IMR-90 (cell line): ENCODE measurements around the gene TNKS1BP1. TPM values are rescaled to one million over a fixed set of nuclear protein-coding genes. Genes with fewer than 3 reads are reported as not detected.
A peak's percentile ranks its signal among the peaks of the same experiment; 100 is the strongest.

Source experiments
- ATAC-seq: fragments of 200-7000 bp; cut with Tn5 transposase; 2 replicates; pipeline ENCODE4 v1.9.1; 2020; ENCODE audit warnings: low read depth, mild to moderate bottlenecking, moderate library complexity
- BruUV-seq: library from RNA; stranded (reverse); fragments of 400-500 nt; replicated peaks from 2 replicates; lab custom pipeline; 2021; lab: Mats Ljungman, UMichigan
- CTCF ChIA-PET: fragments of 300-600 bp; formaldehyde crosslinking; extraction: SDS; loops from one replicate; lab custom pipeline; 2021; ENCODE audit warnings: antibody characterized with exemption; lab: Yijun Ruan, JAX
- POLR2A ChIA-PET: fragments of 300-600 bp; sonication (Branson Sonifier 250); formaldehyde crosslinking; loops from one replicate; lab custom pipeline; 2022; ENCODE audit warnings: antibody characterized with exemption; ENCODE audit not compliant: unreplicated experiment; lab: Charles Lee
- DNase-seq: peaks from one replicate; pipeline ENCODE4 v3.0.0; 2013
- H2AFZ ChIP-seq: replicated peaks from 2 replicates; pipeline ENCODE3; 2013; ENCODE audit warnings: low read length, mild to moderate bottlenecking; ENCODE audit not compliant: poor library complexity
- H2AK5ac ChIP-seq: 2 replicates; pipeline ENCODE4 v1.6.1; 2013; ENCODE audit warnings: low read depth, low read length, inconsistent platforms
- H2AK9ac ChIP-seq: replicated peaks from 2 replicates; pipeline ENCODE3; 2013; ENCODE audit warnings: mild to moderate bottlenecking, low read depth, low read length, moderate library complexity; ENCODE audit not compliant: poor library complexity
- H2BK120ac ChIP-seq: 2 replicates; pipeline ENCODE4 v1.6.1; 2013; ENCODE audit warnings: low read depth, low read length, inconsistent platforms
- H2BK15ac ChIP-seq: 3 replicates; pipeline ENCODE4 v1.6.1; 2013; ENCODE audit warnings: low read depth, low read length, inconsistent platforms
- H2BK20ac ChIP-seq: 2 replicates; pipeline ENCODE4 v1.6.1; 2013; ENCODE audit warnings: low read depth, mild to moderate bottlenecking, inconsistent platforms, low read length, moderate library complexity
- H2BK5ac ChIP-seq: 2 replicates; pipeline ENCODE4 v1.6.1; 2013; ENCODE audit warnings: mild to moderate bottlenecking, low read depth, low read length, inconsistent platforms; ENCODE audit not compliant: poor library complexity, severe bottlenecking
- H3K14ac ChIP-seq: replicated peaks from 2 replicates; pipeline ENCODE4 v1.6.1; 2013; ENCODE audit warnings: low read depth, low read length, inconsistent platforms
- H3K18ac ChIP-seq: 2 replicates; pipeline ENCODE4 v1.6.1; 2013; ENCODE audit warnings: low read depth, low read length, control low read depth
- H3K23ac ChIP-seq: 2 replicates; pipeline ENCODE4 v1.6.1; 2013; ENCODE audit warnings: low read depth, low read length, inconsistent platforms
- H3K27ac ChIP-seq: 2 replicates; pipeline ENCODE4 v1.5.1; 2013; ENCODE audit warnings: mild to moderate bottlenecking, control low read depth, low read length; ENCODE audit not compliant: insufficient read depth
- H3K27me3 ChIP-seq: 2 replicates; pipeline ENCODE4 v1.6.1; 2013; ENCODE audit warnings: low read length; ENCODE audit not compliant: control insufficient read depth, insufficient read depth
- H3K36me3 ChIP-seq: 2 replicates; pipeline ENCODE4 v1.6.1; 2013; ENCODE audit warnings: low read length, mixed read lengths; ENCODE audit not compliant: control insufficient read depth, insufficient read depth
- H3K4ac ChIP-seq: 2 replicates; pipeline ENCODE4 v1.6.1; 2013; ENCODE audit warnings: low read depth, low read length, inconsistent platforms
- H3K4me1 ChIP-seq: 2 replicates; pipeline ENCODE4 v1.6.1; 2013; ENCODE audit warnings: low read length, mixed read lengths; ENCODE audit not compliant: control insufficient read depth, insufficient read depth
- H3K4me2 ChIP-seq: 2 replicates; pipeline ENCODE4 v1.6.1; 2013; ENCODE audit warnings: low read depth, mild to moderate bottlenecking, control low read depth, low read length, moderate library complexity
- H3K4me3 ChIP-seq: 2 replicates; pipeline ENCODE4 v1.5.1; 2013; ENCODE audit warnings: low read depth, mild to moderate bottlenecking, control low read depth, low read length, moderate library complexity; ENCODE audit not compliant: insufficient read depth
- H3K56ac ChIP-seq: 2 replicates; pipeline ENCODE4 v1.6.1; 2013; ENCODE audit warnings: low read length, inconsistent platforms; ENCODE audit not compliant: insufficient read depth; ENCODE audit errors: extremely low read depth
- H3K79me1 ChIP-seq, 2 experiments: 2 replicates each; pipeline ENCODE4 v1.6.1; 2013; ENCODE audit warnings: low read length in 2 of 2, inconsistent platforms in 1 of 2, low read depth in 1 of 2
- H3K9ac ChIP-seq: 2 replicates; pipeline ENCODE4 v1.6.1; 2013; ENCODE audit warnings: low read depth, low read length, control low read depth
- H3K9me1 ChIP-seq: 2 replicates; pipeline ENCODE4 v1.6.1; 2013; ENCODE audit warnings: low read length, inconsistent platforms; ENCODE audit not compliant: insufficient read depth
- H3K9me3 ChIP-seq: 2 replicates; pipeline ENCODE4 v1.6.1; 2013; ENCODE audit warnings: low read length; ENCODE audit not compliant: control insufficient read depth, insufficient read depth
- H4K20me1 ChIP-seq: 2 replicates; pipeline ENCODE4 v1.6.1; 2013; ENCODE audit warnings: low read length, inconsistent platforms; ENCODE audit not compliant: insufficient read depth
- H4K5ac ChIP-seq: 2 replicates; pipeline ENCODE4 v1.6.1; 2013; ENCODE audit warnings: mild to moderate bottlenecking, low read depth, low read length, control low read depth
- H4K8ac ChIP-seq, 2 experiments: 2 replicates each; pipeline ENCODE4 v1.6.1; 2013; ENCODE audit warnings: low read depth in 2 of 2, low read length in 2 of 2, control low read depth in 1 of 2, inconsistent platforms in 1 of 2
- H4K91ac ChIP-seq: 2 replicates; pipeline ENCODE4 v1.6.1; 2013; ENCODE audit warnings: low read depth, low read length, inconsistent platforms; ENCODE audit not compliant: insufficient read depth
- MAZ ChIP-seq: IDR thresholded peaks from 2 replicates; pipeline ENCODE4 v1.6.1; 2012; ENCODE audit warnings: low read depth, mild to moderate bottlenecking, low read length, improper control_type of control experiment, moderate library complexity, borderline replicate concordance
- MXI1 ChIP-seq: IDR thresholded peaks from 2 replicates; pipeline ENCODE4 v1.6.1; 2012; ENCODE audit warnings: low read depth, mild to moderate bottlenecking, low read length, moderate library complexity, borderline replicate concordance
- NFE2L2 ChIP-seq: fragments of 150-350 bp; IDR thresholded peaks from 2 replicates; pipeline ENCODE4 v1.6.1; 2016; ENCODE audit warnings: low read depth, mild to moderate bottlenecking, low read length
- RFX5 ChIP-seq: IDR thresholded peaks from 2 replicates; pipeline ENCODE4 v1.8.0; 2012; ENCODE audit warnings: low read depth, mild to moderate bottlenecking, low read length, moderate library complexity
- SMC3 ChIP-seq: fragments of 150-350 bp; IDR thresholded peaks from 2 replicates; pipeline ENCODE4 v1.6.1; 2016; ENCODE audit warnings: low read depth, mild to moderate bottlenecking, antibody characterized with exemption, low read length, moderate library complexity
- USF2 ChIP-seq: fragments of 150-350 bp; IDR thresholded peaks from 2 replicates; pipeline ENCODE4 v1.6.1; 2017; ENCODE audit warnings: mild to moderate bottlenecking, antibody characterized with exemption, low read length, low read depth
- WGBS, 2 experiments: methylation state at CpG; one replicate each; pipeline versions ENCODE4 v1.1.5 to v1.1.7; 2013; ENCODE audit warnings: missing lambda C conversion rate in 2 of 2; ENCODE audit not compliant: insufficient read length in 1 of 2; ENCODE audit errors: extremely low coverage in 2 of 2; 5-methylcytosine and 5-hydroxymethylcytosine counted together
- dilution Hi-C: fragments of 300-500 bp; cut with HindIII; formaldehyde crosslinking; loops from one replicate; pipeline ENCODE4 v1.14.3; 2018; ENCODE audit warnings: low sequenced_read_pairs; ENCODE audit not compliant: unreplicated experiment
- in situ Hi-C: fragments of 300-500 bp; cut with MboI; formaldehyde crosslinking; loops from 3 replicates; pipeline ENCODE4 v1.14.3; 2019; ENCODE audit warnings: low sequenced_read_pairs, inconsistent platforms, mixed read lengths
- intact Hi-C: fragments of 100-400 bp; cut with micrococcal nuclease; formaldehyde crosslinking; loops from 2 replicates; pipeline ENCODE4 v1.10.0; 2022
- polyA plus RNA-seq, 3 experiments: library from polyadenylated mRNA; depleted of rRNA; stranded (reverse); fragments of >200 nt; gene quantifications; 2 replicates each; pipeline ENCODE4 v1.2.3, GENCODE V29; 2012; ENCODE audit warnings: low replicate concordance in 1 of 3
- total RNA-seq: library from RNA; depleted of rRNA; stranded (reverse); fragments of >200 nt; gene quantifications from 2 replicates; pipeline ENCODE4 v1.2.3, GENCODE V29; 2012
- TF ChIP-seq, protein P1 (sequence below): fragments of 150-350 bp; IDR thresholded peaks from 2 replicates; pipeline ENCODE4 v1.6.1; 2016; ENCODE audit warnings: low read depth, mild to moderate bottlenecking, low read length, moderate library complexity, borderline replicate concordance

TNKS1BP1 gene
- total and polyA plus RNA-seq, 2 of the 4 experiments (the other 2 are of a cell fraction) = 31.7 to 71.4 TPM

- Histone ChIP-seq H3K56ac (peak overlapping the region; percentile 73), H3K4me1 (peaks cover 8% of the 10 kb centered on the region), H4K8ac (peak overlapping the region; percentile 85 to 99), H2BK15ac (no peak overlapping the region; the same call in 2 of the 3 replicates), H3K9me1 (peaks cover 14% of the 10 kb centered on the region), H3K9me3 (no peaks in the 10 kb centered on the region), H3K4me3 (peak overlapping the region; percentile 76), H3K18ac (peak overlapping the region; percentile 88), H3K23ac (peak overlapping the region; percentile 48), H3K79me1 (peaks cover 37 to 48% of the 10 kb centered on the region in 2 experiments), H2AK9ac (peak overlapping the region; percentile 21), H2BK20ac (no peak overlapping the region), H2AFZ (peak overlapping the region; percentile 86), H3K9ac (peak overlapping the region; percentile 94), H3K27me3 (peaks cover 26% of the 10 kb centered on the region), H3K4ac (peak overlapping the region; percentile 51), H2BK120ac (peak overlapping the region; percentile 14; the same call in 1 of the 2 replicates), H3K36me3 (peaks cover 25% of the 10 kb centered on the region), H2BK5ac (peak overlapping the region; percentile 56), H3K14ac (peak overlapping the region; percentile 86), H4K5ac (peak overlapping the region; percentile 100), H3K4me2 (peak overlapping the region; percentile 97), H2AK5ac (peak overlapping the region; percentile 72), H4K20me1 (0 out of 2 replicates have a peak, but pooled peaks cover 3% of the 10 kb centered on the region), H4K91ac (peak overlapping the region; percentile 56), H3K27ac (peak overlapping the region; percentile 64)
- in situ Hi-C loops = no loop called here
- ATAC-seq (peak; percentile 8; the same call in 1 of the 2 replicates), DNase-seq (no peak)
- BruUV-seq = no TSS peak
- dilution Hi-C loops = no loop called here
- WGBS, 2 experiments = 45% methylated on average over 2 of the region's 12 CpGs; no CpG with 5 or more reads in 1 of the 2 experiments
- intact Hi-C loops = no loop called here
- CTCF ChIA-PET = interaction anchor here (2.4 kb wide), 1 partner anchor 10 kb away, joined by 10 read pairs; no protein-coding TSS in a partner anchor
- no peak for TF ChIP-seq SMC3
- TF ChIP-seq RFX5 = no peak
- no peak for TF ChIP-seq MAZ
- no peak for TF ChIP-seq NFE2L2
- TF ChIP-seq USF2 = no peak
- TF ChIP-seq, protein P1, sequence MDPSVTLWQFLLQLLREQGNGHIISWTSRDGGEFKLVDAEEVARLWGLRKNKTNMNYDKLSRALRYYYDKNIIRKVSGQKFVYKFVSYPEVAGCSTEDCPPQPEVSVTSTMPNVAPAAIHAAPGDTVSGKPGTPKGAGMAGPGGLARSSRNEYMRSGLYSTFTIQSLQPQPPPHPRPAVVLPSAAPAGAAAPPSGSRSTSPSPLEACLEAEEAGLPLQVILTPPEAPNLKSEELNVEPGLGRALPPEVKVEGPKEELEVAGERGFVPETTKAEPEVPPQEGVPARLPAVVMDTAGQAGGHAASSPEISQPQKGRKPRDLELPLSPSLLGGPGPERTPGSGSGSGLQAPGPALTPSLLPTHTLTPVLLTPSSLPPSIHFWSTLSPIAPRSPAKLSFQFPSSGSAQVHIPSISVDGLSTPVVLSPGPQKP = no peak
- TF ChIP-seq MXI1 = no peak
- POLR2A ChIA-PET = interaction anchor here (1.4 kb wide), 1 partner anchor 11 kb away, joined by 9 read pairs; the partner anchor contains the start of gene TNKS1BP1
Observed at GRCh38 chr11:57336111-57336666, 11.4 kb upstream of the TNKS1BP1 start.
